Measurements from ENCODE around the gene FUZ. TPM values are rescaled to one million over a fixed set of nuclear protein-coding genes. Genes with fewer than 3 reads are reported as not detected.

Gene FUZ
- total and polyA plus RNA-seq, 2 of the 8 experiments (the other 6 are each of a cell fraction or from before 2014, with no cell fraction given), result 28.4 to 33.9 TPM

- TF ChIP-seq SP4 (IDR thresholded peaks at IDR 0.05; ENCODE audit: low read length) (no peak), JUND (IDR thresholded peaks at IDR 0.05; ENCODE audit: low read length) (no peak), SP2 (IDR thresholded peaks at IDR 0.05; ENCODE audit: low read length) (no peak)
These were observed 51.3 kb downstream of the FUZ start (continued) for GRCh38 chr19:49761625-49762311.

Measured in H1 (cell line).